Measurements from ENCODE around the gene C13orf46.
"Not testable (repeated sequence)": the region's sequence is repeated elsewhere in the genome, so short reads cannot be mapped to it uniquely, and the experiment has no call there.

Gene C13orf46

GRCh38 chr13:113923376-113924063 lies 50.4 kb downstream of the C13orf46 start:
- no peak for DNase-seq (ENCODE audit: low spot score)

DNA sequence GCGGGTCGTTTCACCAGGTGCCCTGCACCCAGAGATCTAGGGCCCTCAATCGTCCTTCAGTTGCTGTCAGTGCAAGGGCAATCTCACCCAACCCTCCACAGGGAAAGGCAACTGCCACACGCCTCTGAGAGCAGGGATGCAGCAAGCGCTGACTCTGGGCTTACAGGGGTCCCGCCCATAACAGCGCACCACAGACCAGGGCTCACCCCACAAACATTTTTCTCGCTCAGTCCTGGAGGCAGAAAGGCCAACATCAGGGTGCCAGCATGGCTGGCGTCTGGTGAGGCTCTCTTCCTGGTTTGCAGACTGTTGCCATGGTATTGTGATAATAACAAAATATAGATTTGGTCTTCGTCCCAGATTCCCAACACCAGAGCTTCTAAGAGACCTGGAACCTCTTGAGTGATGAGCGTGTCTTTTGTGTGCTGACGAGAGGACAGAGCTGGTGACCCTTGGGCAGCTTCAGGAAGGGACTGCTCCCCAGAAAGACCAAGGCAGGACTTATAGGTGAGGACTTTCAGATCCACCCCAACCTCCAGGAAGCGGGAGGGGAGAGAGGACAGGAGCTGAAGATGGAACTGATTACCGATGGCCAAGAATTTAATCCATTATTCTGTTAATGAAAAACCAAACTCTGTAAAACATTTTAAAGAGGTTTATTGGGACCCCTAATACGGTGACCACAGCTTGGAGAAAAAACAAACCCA lies 51.3 kb downstream of the C13orf46 start:
- DNase-seq (ENCODE audit: low spot score) = no peak

GRCh38 chr13:113921763-113922162 lies 52.1 kb downstream of the C13orf46 start:
- no peak for DNase-seq (ENCODE audit: low spot score)

- no peak for DNase-seq (ENCODE audit: low spot score)
Measured at GRCh38 chr13:113920606-113921286, 53.1 kb downstream of the C13orf46 start.

DNA sequence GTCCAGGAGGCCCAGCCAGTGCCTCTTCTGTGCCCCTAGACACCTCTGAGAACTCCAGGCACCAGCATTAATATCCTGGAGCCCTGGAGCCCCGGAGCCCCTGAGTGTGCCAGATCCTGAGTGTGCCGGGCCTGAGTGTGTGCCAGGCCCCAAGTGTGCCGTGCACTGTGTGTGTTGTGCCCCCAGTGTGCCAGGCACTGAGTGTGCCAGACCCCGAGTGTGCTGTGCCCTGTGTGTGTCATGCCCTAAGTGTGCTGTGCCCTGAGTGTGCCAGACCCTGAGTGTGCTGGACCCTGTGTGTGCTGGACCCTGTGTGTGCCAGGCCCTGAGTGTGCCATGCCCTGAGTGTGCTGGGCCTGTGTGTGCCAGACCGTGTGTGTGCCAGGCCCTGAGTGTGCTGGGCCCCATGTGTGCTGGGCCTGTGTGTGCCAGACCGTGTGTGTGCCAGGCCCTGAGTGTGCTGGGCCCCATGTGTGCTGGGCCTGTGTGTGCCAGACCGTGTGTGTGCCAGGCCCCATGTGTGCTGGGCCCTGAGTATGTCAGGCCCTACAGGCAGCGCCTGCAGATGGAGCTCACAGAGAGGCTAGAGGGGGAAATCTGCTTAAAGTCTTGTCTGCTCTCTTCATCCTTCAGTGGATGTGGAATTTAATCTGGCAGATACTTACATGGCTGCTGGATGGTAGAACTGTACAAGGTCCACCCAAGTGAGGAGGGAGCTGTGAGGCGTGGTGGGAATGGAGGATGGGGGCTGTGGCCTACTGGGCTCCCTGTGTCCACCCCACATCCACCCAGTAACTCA lies 53.9 kb downstream of the C13orf46 start:
- DNase-seq (ENCODE audit: low spot score) = no peak

DNA sequence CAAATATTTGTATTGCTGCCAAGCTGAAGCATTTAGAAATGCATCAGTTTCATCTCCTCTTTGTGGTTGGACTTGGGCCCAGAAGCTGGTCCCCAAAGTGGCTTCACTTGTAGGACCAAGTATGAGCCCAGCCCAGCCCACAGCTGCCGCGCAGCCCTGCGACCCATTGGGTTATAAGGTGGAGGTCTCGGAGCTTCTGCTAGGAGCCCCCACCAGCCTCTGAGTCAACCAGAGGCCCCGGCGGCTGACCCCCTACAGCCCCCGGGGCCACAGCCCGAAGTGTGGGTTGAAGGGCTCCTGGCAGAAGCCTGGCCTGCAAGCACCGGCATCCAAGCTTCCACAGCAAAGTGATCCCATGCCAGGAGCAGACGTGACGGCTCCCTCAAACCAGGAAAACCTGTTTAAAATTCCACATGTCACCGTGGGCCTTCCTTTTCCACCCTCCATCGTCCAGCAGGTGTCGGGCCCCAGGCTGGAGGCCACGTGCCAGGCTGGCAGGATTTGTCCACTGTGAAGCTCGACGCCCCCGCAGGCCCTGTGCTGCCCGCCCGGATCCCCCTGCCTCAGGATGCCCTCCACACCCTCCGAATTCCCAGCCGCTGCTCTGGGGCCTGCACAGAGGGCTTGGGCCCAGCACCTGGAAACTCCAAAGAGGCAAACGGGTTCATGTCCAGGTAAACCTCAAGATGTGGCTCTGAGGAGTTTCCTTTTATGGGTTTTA lies 54.7 kb downstream of the C13orf46 start:
- DNase-seq (ENCODE audit: low spot score) = no peak

GRCh38 chr13:113918580-113918979 lies 55.3 kb downstream of the C13orf46 start:
- no peak for DNase-seq (ENCODE audit: low spot score)

- DNase-seq (ENCODE audit: low spot score) = no peak
Measured at GRCh38 chr13:113917594-113918371, 56.1 kb downstream of the C13orf46 start.

DNA sequence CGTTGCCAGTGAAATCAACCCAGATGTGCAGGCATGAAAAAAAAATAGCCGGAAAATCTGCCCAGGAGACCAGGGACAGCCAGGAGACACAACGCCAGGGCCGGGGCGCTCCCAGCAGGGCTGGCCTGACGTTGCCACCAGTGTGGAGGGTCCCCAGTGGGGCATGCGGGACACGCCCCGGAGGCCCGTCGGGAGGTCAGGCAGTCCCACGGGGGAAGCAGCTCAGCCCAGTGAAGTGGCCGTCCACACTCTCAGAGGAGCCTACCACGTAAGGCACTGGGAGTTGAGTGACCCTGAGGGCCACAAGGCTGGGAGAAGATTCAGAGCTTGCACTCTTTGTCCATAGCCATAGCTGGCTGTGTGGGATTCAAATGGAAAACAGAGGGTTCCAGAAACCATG lies 56.8 kb downstream of the C13orf46 start:
- no peak for DNase-seq (ENCODE audit: low spot score)

DNA sequence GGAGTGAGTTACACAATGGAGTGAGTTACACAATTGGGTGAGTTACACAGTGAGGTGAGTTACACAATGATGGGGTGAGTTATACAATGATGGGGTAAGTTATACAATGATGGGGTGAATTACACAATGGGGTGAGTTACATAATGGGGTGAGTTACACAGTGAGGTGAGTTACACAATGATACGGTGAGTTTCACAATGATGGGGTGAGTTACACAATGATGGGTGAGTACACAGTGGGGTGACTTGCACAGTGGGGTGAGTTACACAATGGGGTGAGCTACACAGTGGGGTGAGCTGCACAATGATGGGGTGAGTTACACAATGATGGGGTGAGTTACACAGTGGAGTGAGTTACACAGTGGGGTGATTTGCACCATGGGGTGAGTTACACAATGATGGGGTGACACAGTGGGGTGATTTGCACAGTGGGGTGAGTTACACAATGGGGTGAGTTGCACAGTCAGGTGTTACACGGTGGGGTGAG lies 57.5 kb downstream of the C13orf46 start:
- peak; percentile 24 for DNase-seq (ENCODE audit: low spot score)

- no peak for DNase-seq (ENCODE audit: low spot score)
Measured at GRCh38 chr13:113915786-113916329, 58.0 kb downstream of the C13orf46 start.

- no peak for DNase-seq (ENCODE audit: low spot score)
Measured at GRCh38 chr13:113915012-113915763, 58.7 kb downstream of the C13orf46 start.

DNA sequence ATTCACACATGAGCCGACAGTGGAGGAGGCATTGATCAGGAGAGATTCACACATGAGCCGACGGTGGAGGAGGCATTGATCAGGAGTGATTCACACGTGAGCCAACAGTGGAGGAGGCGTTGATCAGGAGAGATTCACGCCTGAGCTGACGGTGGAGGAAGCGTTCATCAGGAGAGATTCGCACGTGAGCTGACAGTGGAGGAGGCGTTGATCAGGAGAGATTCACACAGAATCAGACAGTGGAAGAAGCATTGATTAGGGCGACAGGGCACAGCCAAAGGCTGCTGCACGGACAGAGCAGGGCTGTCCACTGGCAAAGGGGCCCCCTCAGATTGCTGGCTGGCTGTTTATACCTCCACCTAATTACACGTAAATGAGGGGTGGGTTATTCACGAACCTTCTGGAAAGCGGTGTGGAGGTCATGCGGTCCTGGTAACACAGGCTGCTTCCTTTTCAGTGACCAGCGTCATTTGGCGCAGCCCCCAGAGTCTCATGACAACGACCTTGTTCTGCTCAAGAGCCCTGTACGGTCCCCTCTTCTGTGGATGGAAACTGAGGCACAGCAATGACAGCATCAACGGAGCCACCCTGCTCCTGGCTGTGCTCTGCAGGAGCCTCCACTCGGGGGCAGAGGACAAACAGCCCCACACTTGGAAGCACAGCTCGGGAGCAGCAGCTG lies 59.4 kb downstream of the C13orf46 start:
- no peak for DNase-seq (ENCODE audit: low spot score)

DNA sequence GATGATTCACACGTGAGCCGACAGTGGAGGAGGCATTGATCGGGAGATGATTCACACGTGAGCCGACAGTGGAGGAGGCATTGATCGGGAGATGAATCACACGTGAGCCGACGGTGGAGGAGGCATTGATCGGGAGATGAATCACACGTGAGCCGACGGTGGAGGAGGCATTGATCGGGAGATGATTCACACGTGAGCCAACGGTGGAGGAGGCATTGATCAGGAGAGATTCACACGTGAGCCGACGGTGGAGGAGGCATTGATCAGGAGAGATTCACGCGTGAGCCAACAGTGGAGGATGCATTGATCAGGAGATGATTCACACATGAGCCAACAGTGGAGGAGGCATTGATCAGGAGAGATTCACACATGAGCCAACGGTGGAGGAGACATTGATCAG lies 60.0 kb downstream of the C13orf46 start:
- not testable (repeated sequence) for DNase-seq (ENCODE audit: low spot score)

DNA sequence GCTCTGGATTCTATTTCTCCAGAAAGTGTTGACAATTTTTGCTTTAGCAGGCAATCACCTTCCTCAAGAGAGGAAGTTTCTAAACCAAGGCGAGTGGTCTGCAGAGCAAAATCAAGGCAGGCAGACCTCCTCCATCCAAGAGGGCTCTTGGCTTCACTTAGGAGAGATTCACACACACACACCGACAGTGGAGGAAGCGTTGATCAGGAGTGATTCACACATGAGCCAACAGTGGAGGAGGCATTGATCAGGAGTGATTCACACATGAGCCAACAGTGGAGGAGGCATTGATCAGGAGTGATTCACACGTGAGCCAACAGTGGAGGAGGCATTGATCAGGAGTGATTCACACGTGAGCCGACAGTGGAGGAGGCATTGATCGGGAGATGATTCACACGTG lies 60.5 kb downstream of the C13orf46 start:
- peak; percentile 45 for DNase-seq (ENCODE audit: low spot score)

GRCh38 chr13:113912596-113912995 lies 61.3 kb downstream of the C13orf46 start:
- DNase-seq (ENCODE audit: low spot score) = no peak

DNA sequence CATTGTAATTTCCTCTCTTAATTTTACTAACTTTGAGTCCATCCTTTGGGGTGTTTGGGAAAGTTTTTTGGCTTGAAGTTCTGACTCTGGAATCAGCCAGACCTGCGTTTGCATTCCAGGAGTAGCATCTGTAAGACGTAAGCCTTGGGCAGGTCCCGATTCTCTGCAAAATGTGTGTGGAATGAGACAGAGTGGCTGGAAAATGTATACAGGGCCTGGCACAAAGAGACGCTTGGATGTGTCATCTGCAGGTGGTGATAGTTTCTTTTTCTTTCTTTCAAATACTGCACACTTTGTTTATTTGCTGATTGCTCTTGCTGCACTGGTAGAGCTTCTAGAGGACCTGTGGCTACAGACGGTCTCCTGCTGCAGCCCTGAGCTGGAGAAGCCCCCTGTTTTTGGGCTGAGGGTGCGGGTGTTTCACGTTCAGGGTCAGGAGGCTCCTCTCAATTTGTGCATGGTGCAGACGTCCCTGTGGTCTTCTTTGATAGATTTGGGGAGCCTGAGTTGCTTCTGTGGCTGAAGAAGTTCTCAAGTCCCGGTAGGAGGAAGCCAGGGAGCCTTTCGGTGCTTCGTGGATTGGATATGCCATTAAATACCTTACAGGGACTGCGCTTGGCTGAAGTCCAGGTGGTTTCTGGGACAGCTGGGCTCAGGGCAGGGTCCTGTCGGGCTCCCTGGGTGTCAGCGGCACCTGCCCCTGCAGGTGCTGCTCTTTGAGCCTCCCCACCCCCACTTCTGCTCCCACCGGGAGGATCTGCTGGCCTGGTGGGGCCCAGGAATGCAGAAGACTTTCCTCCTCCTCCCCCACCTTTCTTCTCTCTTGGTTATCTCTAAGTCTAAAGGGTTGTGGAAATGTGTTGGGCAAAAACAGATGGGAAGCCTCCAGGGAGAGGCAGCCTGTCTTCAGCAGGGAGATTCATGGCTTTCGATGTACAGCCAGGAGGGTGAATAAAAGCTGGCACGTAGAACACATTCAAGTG lies 66.0 kb downstream of the C13orf46 start:
- no peak for DNase-seq (ENCODE audit: low spot score)

GRCh38 chr13:113906571-113906970 lies 67.3 kb downstream of the C13orf46 start:
- DNase-seq (ENCODE audit: low spot score) = no peak
